Caco-2 (cell line): ENCODE measurements around the gene OSBPL2. TPM values are rescaled to one million over a fixed set of nuclear protein-coding genes. Genes with fewer than 3 reads are reported as not detected.

Experiments
- BruUV-seq: library from RNA; stranded (reverse); fragments of 400-500 nt; replicated peaks from 2 replicates; lab custom pipeline; 2021; lab: Mats Ljungman, UMichigan
- CTCF ChIA-PET: fragments of 300-600 bp; sonication (Branson Sonifier 250); formaldehyde crosslinking; loops from one replicate; lab custom pipeline; 2022; ENCODE audit warnings: antibody characterized with exemption; lab: Charles Lee
- POLR2A ChIA-PET: fragments of 300-600 bp; sonication (Branson Sonifier 250); formaldehyde crosslinking; loops from one replicate; lab custom pipeline; 2022; ENCODE audit warnings: antibody characterized with exemption; lab: Charles Lee
- DNase-seq, 2 experiments: peaks; one replicate each; pipeline versions ENCODE4 v3.0.0 to v3.0.0-alpha.2; 2020 to 2022
- H3K27me3 ChIP-seq: replicated peaks from 2 replicates; pipeline ENCODE4 v1.6.0; 2011; ENCODE audit warnings: low read length; ENCODE audit not compliant: control insufficient read depth, insufficient read depth
- H3K36me3 ChIP-seq: 2 replicates; pipeline ENCODE4 v1.5.1; 2011; ENCODE audit warnings: low read length; ENCODE audit not compliant: control insufficient read depth, insufficient read depth
- H3K4me1 ChIP-seq: fragments of 250-450 bp; sonication (Bioruptor Pico); 2 replicates; pipeline ENCODE4 v1.5.1; 2020; ENCODE audit warnings: mild to moderate bottlenecking
- H3K4me3 ChIP-seq: 2 replicates; pipeline ENCODE4 v1.5.1; 2011; ENCODE audit warnings: low read depth, mild to moderate bottlenecking, control low read depth, low read length
- H3K9me3 ChIP-seq: fragments of 250-450 bp; sonication (Bioruptor Pico); 2 replicates; pipeline ENCODE4 v1.5.1; 2020; ENCODE audit warnings: mild to moderate bottlenecking, moderate library complexity
- H3K27ac Mint-ChIP-seq: one replicate; pipeline ENCODE4 v1.8.0; 2022; ENCODE audit warnings: mixed read lengths; ENCODE audit not compliant: unreplicated experiment
- H3K27me3 Mint-ChIP-seq: one replicate; pipeline ENCODE4 v1.8.0; 2022; ENCODE audit warnings: mixed read lengths; ENCODE audit not compliant: insufficient read depth, unreplicated experiment
- H3K36me3 Mint-ChIP-seq: one replicate; pipeline ENCODE4 v1.8.0; 2022; ENCODE audit warnings: mild to moderate bottlenecking, mixed read lengths; ENCODE audit not compliant: insufficient read depth, unreplicated experiment
- H3K4me1 Mint-ChIP-seq: one replicate; pipeline ENCODE4 v1.8.0; 2022; ENCODE audit warnings: low read depth, mixed read lengths; ENCODE audit not compliant: unreplicated experiment
- H3K4me3 Mint-ChIP-seq: one replicate; pipeline ENCODE4 v1.8.0; 2022; ENCODE audit warnings: mild to moderate bottlenecking, moderate library complexity, mixed read lengths; ENCODE audit not compliant: unreplicated experiment
- H3K9me3 Mint-ChIP-seq: one replicate; pipeline ENCODE4 v1.8.0; 2022; ENCODE audit warnings: mixed read lengths; ENCODE audit not compliant: unreplicated experiment
- CTCF ChIP-seq, 2 experiments: fragments of 200-600 bp in 1 of 2; IDR thresholded peaks; 1 replicate in 1 of 2; 2 replicates in 1 of 2; pipeline versions ENCODE4 v1.5.1 to v1.8.0; 2011 to 2022; ENCODE audit warnings: antibody characterized with exemption in 1 of 2, control low read depth in 1 of 2, inconsistent platforms in 1 of 2, low read depth in 1 of 2, low read length in 1 of 2, mild to moderate bottlenecking in 1 of 2, moderate library complexity in 1 of 2; ENCODE audit not compliant: insufficient read depth in 1 of 2, severe bottlenecking in 1 of 2, unreplicated experiment in 1 of 2
- intact Hi-C: fragments of 100-400 bp; cut with micrococcal nuclease; formaldehyde crosslinking; loops from one replicate; pipeline ENCODE4 v1.10.0; 2022; ENCODE audit not compliant: unreplicated experiment
- total RNA-seq: library from RNA; stranded (reverse); gene quantifications from 2 replicates; pipeline ENCODE4 v1.2.3, GENCODE V29; 2022

OSBPL2 gene
- total RNA-seq, 1 experiment from 2014 or later = 132 TPM

GRCh38 chr20:62232194-62232593 is 6.1 kb upstream of the OSBPL2 start:
- Histone ChIP-seq H3K9me3 (no peaks in the 10 kb centered on the region), H3K4me1 (no peaks in the 10 kb centered on the region), H3K36me3 (no peaks in the 10 kb centered on the region), H3K27me3 (no peaks in the 10 kb centered on the region), H3K4me3 (no peak overlapping the region)
- CTCF ChIA-PET = no interaction called here
- no peaks in the 10 kb centered on the region for H3K4me1 Mint-ChIP-seq
- H3K27me3 Mint-ChIP-seq = no peaks in the 10 kb centered on the region
- POLR2A ChIA-PET = no interaction called here
- intact Hi-C loops = no loop called here
- no peaks in the 10 kb centered on the region for H3K36me3 Mint-ChIP-seq
- H3K27ac Mint-ChIP-seq = no peak overlapping the region
- no TSS peak for BruUV-seq
- H3K9me3 Mint-ChIP-seq = no peaks in the 10 kb centered on the region
- no peak overlapping the region for H3K4me3 Mint-ChIP-seq
- no peak for TF ChIP-seq CTCF (IDR thresholded peaks at IDR 0.05; ENCODE audit: insufficient read depth in 1 of 2, low read depth in 1 of 2, low read length in 1 of 2, severe bottlenecking in 1 of 2, unreplicated experiment in 1 of 2)
- no peak for DNase-seq

GRCh38 chr20:62232770-62233645 is 5.3 kb upstream of the OSBPL2 start:
- Histone ChIP-seq H3K4me1 (peaks cover 6% of the 10 kb centered on the region), H3K9me3 (no peaks in the 10 kb centered on the region), H3K36me3 (no peaks in the 10 kb centered on the region), H3K4me3 (no peak overlapping the region), H3K27me3 (no peaks in the 10 kb centered on the region)
- intact Hi-C loops = no loop called here
- Mint-ChIP-seq H3K4me1 (peaks cover 6% of the 10 kb centered on the region), H3K36me3 (peaks cover 6% of the 10 kb centered on the region), H3K4me3 (no peak overlapping the region), H3K27me3 (no peaks in the 10 kb centered on the region), H3K9me3 (no peaks in the 10 kb centered on the region), H3K27ac (no peak overlapping the region)
- DNase-seq = no peak
- CTCF ChIA-PET = no interaction called here
- no peak for TF ChIP-seq CTCF (IDR thresholded peaks at IDR 0.05; ENCODE audit: insufficient read depth in 1 of 2, low read depth in 1 of 2, low read length in 1 of 2, severe bottlenecking in 1 of 2, unreplicated experiment in 1 of 2)
- no TSS peak for BruUV-seq
- POLR2A ChIA-PET = no interaction called here

GRCh38 chr20:62233684-62234083 is 4.6 kb upstream of the OSBPL2 start:
- H3K9me3 ChIP-seq = no peaks in the 10 kb centered on the region
- no TSS peak for BruUV-seq
- CTCF ChIA-PET = no interaction called here

More at GRCh38 chr20:62233684-62234083, 4.6 kb upstream of the OSBPL2 start:
- Mint-ChIP-seq H3K4me1 (peaks cover 7% of the 10 kb centered on the region), H3K9me3 (no peaks in the 10 kb centered on the region), H3K27ac (no peak overlapping the region), H3K4me3 (no peak overlapping the region), H3K27me3 (no peaks in the 10 kb centered on the region), H3K36me3 (peaks cover 9% of the 10 kb centered on the region)
- Histone ChIP-seq H3K4me1 (peaks cover 6% of the 10 kb centered on the region), H3K36me3 (no peaks in the 10 kb centered on the region), H3K4me3 (no peak overlapping the region), H3K27me3 (no peaks in the 10 kb centered on the region)
- intact Hi-C loops = no loop called here
- no peak for TF ChIP-seq CTCF (IDR thresholded peaks at IDR 0.05; ENCODE audit: insufficient read depth in 1 of 2, low read depth in 1 of 2, low read length in 1 of 2, severe bottlenecking in 1 of 2, unreplicated experiment in 1 of 2)
- POLR2A ChIA-PET = no interaction called here
- DNase-seq = no peak
